LNCAP (cell line): Measurements from ENCODE around the gene CEP63.

Experiments
- TF ChIP-seq, protein P1 (sequence below): fragments of 450-650 bp; IDR thresholded peaks from 2 replicates; pipeline ENCODE4 v1.5.1; 2017; ENCODE audit warnings: mild to moderate bottlenecking

Gene CEP63

DNA sequence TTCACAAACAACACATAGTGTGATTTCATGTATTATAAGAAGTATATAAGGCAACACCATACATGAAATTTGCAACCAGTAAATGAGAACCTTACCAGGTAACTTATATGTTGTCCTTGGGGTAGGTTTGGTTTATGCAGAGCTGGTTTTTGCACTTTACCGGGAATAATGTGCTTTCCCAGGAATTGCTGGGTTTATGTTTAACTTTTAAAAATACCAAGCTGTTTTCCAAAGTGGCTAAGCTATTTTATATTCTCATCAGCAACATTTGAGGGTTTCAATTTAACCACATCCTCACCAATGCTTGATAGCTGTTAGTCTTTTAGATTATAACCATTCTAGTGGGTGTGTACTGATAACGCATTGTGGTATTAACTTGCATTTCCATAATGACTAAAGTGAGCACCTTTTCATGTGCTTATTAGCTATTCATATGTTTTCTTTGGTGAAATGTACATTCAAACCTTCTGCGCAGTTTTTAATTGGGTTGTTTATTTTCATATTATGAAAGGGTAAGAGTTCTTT lies 93.3 kb downstream of the CEP63 start:
- TF ChIP-seq, protein P1, sequence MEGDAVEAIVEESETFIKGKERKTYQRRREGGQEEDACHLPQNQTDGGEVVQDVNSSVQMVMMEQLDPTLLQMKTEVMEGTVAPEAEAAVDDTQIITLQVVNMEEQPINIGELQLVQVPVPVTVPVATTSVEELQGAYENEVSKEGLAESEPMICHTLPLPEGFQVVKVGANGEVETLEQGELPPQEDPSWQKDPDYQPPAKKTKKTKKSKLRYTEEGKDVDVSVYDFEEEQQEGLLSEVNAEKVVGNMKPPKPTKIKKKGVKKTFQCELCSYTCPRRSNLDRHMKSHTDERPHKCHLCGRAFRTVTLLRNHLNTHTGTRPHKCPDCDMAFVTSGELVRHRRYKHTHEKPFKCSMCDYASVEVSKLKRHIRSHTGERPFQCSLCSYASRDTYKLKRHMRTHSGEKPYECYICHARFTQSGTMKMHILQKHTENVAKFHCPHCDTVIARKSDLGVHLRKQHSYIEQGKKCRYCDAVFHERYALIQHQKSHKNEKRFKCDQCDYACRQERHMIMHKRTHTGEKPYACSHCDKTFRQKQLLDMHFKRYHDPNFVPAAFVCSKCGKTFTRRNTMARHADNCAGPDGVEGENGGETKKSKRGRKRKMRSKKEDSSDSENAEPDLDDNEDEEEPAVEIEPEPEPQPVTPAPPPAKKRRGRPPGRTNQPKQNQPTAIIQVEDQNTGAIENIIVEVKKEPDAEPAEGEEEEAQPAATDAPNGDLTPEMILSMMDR, result no peak

DNA sequence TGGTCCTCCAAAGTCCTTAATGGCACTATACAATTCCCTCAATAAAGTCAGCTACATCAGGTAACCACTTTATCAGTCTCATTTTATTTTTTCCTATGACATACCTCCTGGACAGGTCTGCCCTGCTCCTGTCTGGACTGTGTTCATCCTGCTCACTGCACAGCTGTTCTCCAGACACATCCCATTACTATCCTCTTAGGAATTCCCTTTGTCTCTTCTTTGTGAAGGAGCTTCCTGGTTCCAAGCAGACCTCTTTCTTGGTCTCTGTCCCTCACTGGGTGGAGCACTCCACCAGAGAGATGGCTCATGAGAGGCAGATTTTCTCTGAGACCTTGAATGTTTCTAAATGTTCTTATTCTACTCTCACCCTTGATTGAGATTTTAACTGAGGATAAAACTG lies 104.9 kb downstream of the CEP63 start:
- TF ChIP-seq, protein P1, result no peak

DNA sequence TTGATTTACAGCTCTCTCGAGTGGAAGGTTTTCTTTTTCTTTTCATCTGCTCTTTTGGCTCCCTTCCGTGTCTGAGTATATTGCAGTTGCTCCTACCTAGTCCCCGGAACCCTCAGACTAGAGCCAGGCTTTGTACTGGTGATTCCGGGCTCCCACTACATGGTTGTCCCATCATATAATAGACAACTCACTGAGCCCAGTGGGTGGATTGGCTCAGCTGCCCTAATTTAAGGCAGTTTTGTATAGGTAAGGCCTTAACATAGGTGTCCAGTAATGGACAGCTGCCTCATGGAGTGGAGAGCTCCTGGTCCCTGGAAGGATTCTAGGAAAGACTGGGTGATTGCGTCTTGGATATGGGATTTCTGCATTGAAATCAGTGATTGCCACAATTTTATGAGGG lies 106.9 kb downstream of the CEP63 start:
- TF ChIP-seq, protein P1, result no peak

DNA sequence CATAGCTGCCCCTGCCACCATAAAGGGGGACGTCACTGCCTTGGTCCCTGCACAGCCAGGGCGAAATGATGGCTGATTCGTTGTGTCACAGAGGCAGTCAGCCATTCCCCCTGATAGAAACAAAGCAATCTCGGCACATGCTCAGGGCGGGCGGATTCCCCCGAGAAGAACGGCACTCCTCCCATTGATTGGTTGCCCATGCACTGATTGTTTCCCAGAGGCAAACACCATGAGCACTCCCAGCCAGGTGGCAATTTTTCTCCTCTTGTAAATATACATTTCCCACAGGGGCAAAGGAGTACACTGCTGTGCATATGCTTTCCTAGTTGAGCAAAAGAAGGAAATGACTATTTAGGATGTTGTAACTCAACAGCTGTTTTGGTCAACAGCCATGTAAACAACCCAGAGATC lies 108.5 kb downstream of the CEP63 start:
- TF ChIP-seq, protein P1, result no peak

DNA sequence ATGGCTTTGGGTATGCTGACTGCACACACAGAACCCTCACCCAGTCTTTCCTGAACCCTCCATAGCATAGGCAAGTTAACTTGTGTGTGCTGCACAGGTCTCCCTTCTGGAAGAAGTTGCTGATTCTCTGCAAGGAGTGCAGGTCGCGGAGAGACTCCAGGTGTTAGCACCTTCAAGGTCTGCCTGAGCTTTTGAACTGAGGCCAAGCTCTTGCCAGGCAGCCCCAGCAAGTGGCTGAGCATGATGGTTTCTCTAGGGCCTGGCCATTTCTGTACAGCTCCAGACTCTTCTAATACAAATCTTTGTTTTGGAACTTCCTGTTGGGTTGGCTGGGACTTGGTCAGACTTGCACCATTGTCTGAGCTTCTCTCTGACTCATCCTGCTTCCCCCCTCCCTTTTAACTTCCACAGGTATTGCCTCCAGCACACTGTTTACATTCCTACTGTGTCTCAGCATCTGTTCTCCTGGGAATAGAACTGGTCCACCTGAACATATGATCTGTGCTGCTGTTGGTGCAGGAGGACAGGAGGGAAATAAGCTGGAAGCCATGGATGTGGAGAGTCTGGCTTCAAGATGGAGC lies 111.6 kb downstream of the CEP63 start:
- TF ChIP-seq, protein P1, result no peak

DNA sequence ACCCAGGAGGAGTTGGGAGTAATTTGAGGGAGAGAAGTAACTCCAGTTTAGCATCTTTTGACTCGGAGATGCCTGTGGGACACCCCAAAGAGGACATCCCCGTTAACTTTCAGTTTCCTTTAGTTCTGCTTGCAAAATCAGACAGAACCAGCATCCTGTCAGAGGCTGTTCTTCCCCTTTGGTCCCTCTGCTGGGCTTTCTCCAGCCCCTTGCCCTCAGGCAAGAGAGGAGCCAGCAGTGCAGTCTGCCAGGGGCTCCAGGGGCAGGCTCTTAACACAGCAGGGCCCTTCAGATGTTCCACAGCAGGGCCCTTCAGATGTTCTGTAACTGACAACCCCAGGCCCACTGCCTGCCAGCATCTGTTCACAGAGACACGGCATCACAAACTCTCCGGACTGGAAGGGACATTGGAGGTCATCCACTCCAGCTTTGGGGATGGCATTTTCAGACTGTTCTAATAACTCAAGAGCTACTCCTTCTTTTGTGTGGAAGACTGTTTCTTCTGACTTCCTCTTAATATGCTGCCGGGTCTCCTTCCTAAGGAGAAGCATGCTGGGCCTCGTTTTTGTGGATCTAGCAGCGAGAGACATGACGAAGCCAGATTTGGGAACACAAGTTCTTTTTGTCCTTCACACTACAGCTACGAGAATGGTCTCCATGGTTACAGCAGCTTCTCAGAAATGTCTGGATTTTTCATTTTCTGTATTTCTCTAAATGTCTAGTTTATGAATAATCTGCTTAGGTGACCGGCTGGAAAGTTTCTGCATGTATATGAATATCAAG lies 113.1 kb downstream of the CEP63 start:
- TF ChIP-seq, protein P1, result no peak

DNA sequence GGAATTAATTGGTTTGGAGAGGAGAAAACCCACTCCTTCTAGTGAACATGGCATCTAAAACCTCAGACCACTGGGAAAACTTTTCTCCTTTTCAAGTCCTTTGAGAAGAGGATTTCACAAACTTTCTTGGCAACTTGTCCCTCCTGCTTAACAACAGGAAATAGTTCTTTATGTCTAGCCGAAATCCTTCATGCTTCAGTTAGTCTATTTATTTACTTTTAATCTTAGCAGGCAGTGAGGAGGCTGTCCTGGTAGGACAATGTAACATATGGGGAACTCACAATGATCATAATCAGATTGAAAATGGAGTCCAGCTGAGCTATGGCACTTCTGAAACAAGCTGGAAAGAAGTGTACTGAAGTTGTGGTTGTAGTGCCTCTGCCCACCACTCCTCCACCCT lies 114.3 kb downstream of the CEP63 start:
- TF ChIP-seq, protein P1, result no peak
